ENCODE data around the gene FRY. TPM values are rescaled to one million over a fixed set of nuclear protein-coding genes. Genes with fewer than 3 reads are reported as not detected.

Gene FRY
- total and polyA plus RNA-seq, 9 of the 15 experiments (the other 6 are each of a cell fraction or from before 2014, with no cell fraction given), result 0.03 to 0.31 (median 0.11) TPM; not detected in 3

GRCh38 chr13:32175943-32176342, 144.4 kb downstream of the FRY start (continued):
- TF ChIP-seq CHD7 (IDR thresholded peaks at IDR 0.05; ENCODE audit: low read depth, low read length), result no peak
- no peak for TF ChIP-seq DMBX1 (CRISPR knock-in tag; IDR thresholded peaks at IDR 0.05; ENCODE audit: borderline replicate concordance)
- no peak for TF ChIP-seq NCOA1 (IDR thresholded peaks at IDR 0.05; ENCODE audit: low read depth)
- no peak for TF ChIP-seq ZNF589 (CRISPR knock-in tag; IDR thresholded peaks at IDR 0.05; ENCODE audit: low read depth)
- TF ChIP-seq RAD51 (IDR thresholded peaks at IDR 0.05; ENCODE audit: borderline replicate concordance, low read depth), result no peak

Data from K562 (cell line).